PC-9 (cell line): Measurements from ENCODE around the gene BRF1. TPM values are rescaled to one million over a fixed set of nuclear protein-coding genes. Genes with fewer than 3 reads are reported as not detected.

Experiments
- BruUV-seq: library from RNA; stranded (reverse); fragments of 400-500 nt; replicated peaks from 2 replicates; lab custom pipeline; 2021; lab: Mats Ljungman, UMichigan
- CTCF ChIA-PET: fragments of 300-600 bp; sonication (Branson Sonifier 250); formaldehyde crosslinking; loops from one replicate; lab custom pipeline; 2022; ENCODE audit warnings: antibody characterized with exemption; lab: Charles Lee
- POLR2A ChIA-PET: fragments of 300-600 bp; sonication (Branson Sonifier 250); formaldehyde crosslinking; loops from one replicate; lab custom pipeline; 2022; ENCODE audit warnings: antibody characterized with exemption; ENCODE audit not compliant: unreplicated experiment; lab: Charles Lee
- DNase-seq, 2 experiments: peaks; one replicate each; pipeline versions ENCODE4 v3.0.0 to v3.0.0-alpha.2; 2015 to 2022; ENCODE audit warnings: mixed read lengths in 1 of 2
- H2AFZ ChIP-seq: fragments of 200-600 bp; sonication (generic); 2 replicates; pipeline ENCODE4 v1.8.1; 2017; ENCODE audit warnings: antibody characterized with exemption
- H3F3A ChIP-seq: fragments of 200-600 bp; sonication (generic); 2 replicates; pipeline ENCODE4 v1.8.1; 2017; ENCODE audit warnings: antibody characterized with exemption, mild to moderate bottlenecking, low read depth; ENCODE audit not compliant: insufficient read depth
- H3K27ac ChIP-seq: fragments of 200-600 bp; sonication (generic); 2 replicates; pipeline ENCODE4 v1.6.1; 2016; ENCODE audit warnings: mixed run types
- H3K27me3 ChIP-seq: fragments of 200-600 bp; sonication (generic); 2 replicates; pipeline ENCODE4 v1.6.1; 2016; ENCODE audit warnings: low read depth, mixed run types; ENCODE audit not compliant: insufficient read depth
- H3K36me3 ChIP-seq: fragments of 200-600 bp; sonication (generic); 2 replicates; pipeline ENCODE4 v1.6.1; 2016; ENCODE audit warnings: low read depth, mixed run types
- H3K4me1 ChIP-seq: fragments of 200-600 bp; sonication (generic); replicated peaks from 2 replicates; pipeline ENCODE4 v1.6.1; 2016; ENCODE audit warnings: mixed run types; ENCODE audit not compliant: insufficient read depth
- H3K4me2 ChIP-seq: fragments of 200-600 bp; sonication (generic); 2 replicates; pipeline ENCODE4 v1.6.1; 2017; ENCODE audit warnings: mixed run types
- H3K4me3 ChIP-seq: fragments of 200-600 bp; sonication (generic); 2 replicates; pipeline ENCODE4 v1.6.1; 2016; ENCODE audit warnings: mixed run types
- H3K79me2 ChIP-seq: fragments of 200-600 bp; sonication (generic); 2 replicates; pipeline ENCODE4 v1.6.1; 2017; ENCODE audit warnings: low read depth, mixed run types
- H3K9me2 ChIP-seq: fragments of 200-600 bp; sonication (generic); 2 replicates; pipeline ENCODE4 v1.8.1; 2017; ENCODE audit warnings: mild to moderate bottlenecking; ENCODE audit not compliant: insufficient read depth
- H3K9me3 ChIP-seq: fragments of 200-600 bp; sonication (generic); 2 replicates; pipeline ENCODE4 v1.8.1; 2016; ENCODE audit warnings: low read depth; ENCODE audit not compliant: insufficient read depth
- H4K20me1 ChIP-seq: fragments of 200-600 bp; sonication (generic); 2 replicates; pipeline ENCODE4 v1.8.1; 2017; ENCODE audit not compliant: insufficient read depth
- CTCF ChIP-seq: fragments of 200-600 bp; sonication (generic); conservative IDR thresholded peaks from 2 replicates; pipeline ENCODE4 v1.6.1; 2017; ENCODE audit warnings: mixed run types, antibody characterized with exemption, mild to moderate bottlenecking, moderate library complexity
- EZH2 ChIP-seq: fragments of 200-600 bp; sonication (generic); IDR thresholded peaks from 2 replicates; pipeline ENCODE4 v1.8.0; 2017; ENCODE audit warnings: antibody characterized with exemption, low read depth
- intact Hi-C: fragments of 100-400 bp; cut with micrococcal nuclease; formaldehyde crosslinking; loops from one replicate; pipeline ENCODE4 v1.10.0; 2022; ENCODE audit not compliant: unreplicated experiment
- total RNA-seq: library from RNA; stranded (reverse); gene quantifications from 2 replicates; pipeline ENCODE4 v1.2.3, GENCODE V29; 2021

The BRF1 gene
- total RNA-seq, 1 experiment from 2014 or later, result 24.8 TPM

GRCh38 chr14:105200641-105201040 is 100.2 kb downstream of the BRF1 start:
- Histone ChIP-seq H3K27me3 (peaks cover 18% of the 10 kb centered on the region; the same call in 1 of the 2 replicates), H3K9me3 (no peaks in the 10 kb centered on the region), H2AFZ (no peak overlapping the region), H3K9me2 (no peaks in the 10 kb centered on the region), H3K4me3 (no peak overlapping the region), H3K4me1 (peaks cover 31% of the 10 kb centered on the region), H3F3A (0 out of 2 replicates have a peak, but pooled peaks cover 2% of the 10 kb centered on the region), H3K36me3 (no peaks in the 10 kb centered on the region), H3K27ac (no peak overlapping the region), H3K4me2 (no peak overlapping the region), H4K20me1 (no peaks in the 10 kb centered on the region; the same call in 1 of the 2 replicates), H3K79me2 (no peaks in the 10 kb centered on the region)
- no TSS peak for BruUV-seq
- ChIA-PET POLR2A (no interaction called here), CTCF (no interaction called here)
- no peak for DNase-seq
- TF ChIP-seq EZH2 (no peak), CTCF (no peak)
- intact Hi-C loops, result loop anchor here (5.0 kb wide), 2 partner anchors 152 to 228 kb away; no protein-coding TSS in a partner anchor

DNA sequence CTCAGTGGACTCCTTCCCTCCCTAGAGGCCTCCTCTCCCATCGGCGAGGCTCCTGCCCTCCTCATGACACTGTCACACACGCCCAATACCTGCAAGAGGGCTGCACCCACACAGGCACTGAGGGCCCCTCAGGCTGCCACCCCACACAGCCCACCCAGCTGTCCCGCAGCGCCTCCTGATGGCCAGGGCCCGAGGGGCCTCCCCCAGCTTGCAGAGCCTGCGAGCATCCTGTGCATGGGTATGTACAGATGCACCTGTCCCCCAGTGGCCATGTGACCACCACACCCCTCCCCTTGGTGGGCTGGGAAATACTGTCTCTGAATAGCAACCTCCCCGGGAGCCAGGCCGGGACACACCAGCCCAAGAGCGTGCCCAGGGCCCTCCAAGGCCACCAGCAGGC is 100.7 kb downstream of the BRF1 start:
- H3K9me3 ChIP-seq, result no peaks in the 10 kb centered on the region
- H3K36me3 ChIP-seq, result no peaks in the 10 kb centered on the region
- no peak overlapping the region for H2AFZ ChIP-seq
- BruUV-seq, result no TSS peak
- no peak for TF ChIP-seq CTCF
- no peak for TF ChIP-seq EZH2
- POLR2A ChIA-PET, result no interaction called here
- H3K4me3 ChIP-seq, result no peak overlapping the region
- H3K4me1 ChIP-seq, result peaks cover 28% of the 10 kb centered on the region
- H3K9me2 ChIP-seq, result no peaks in the 10 kb centered on the region
- H4K20me1 ChIP-seq, result no peaks in the 10 kb centered on the region; the same call in 1 of the 2 replicates
- intact Hi-C loops, result loop anchor here (5.0 kb wide), 2 partner anchors 152 to 228 kb away; no protein-coding TSS in a partner anchor
- no peak for DNase-seq
- no peak overlapping the region for H3K4me2 ChIP-seq
- H3F3A ChIP-seq, result no peaks in the 10 kb centered on the region
- no peak overlapping the region for H3K27ac ChIP-seq
- no peaks in the 10 kb centered on the region for H3K79me2 ChIP-seq
- CTCF ChIA-PET, result no interaction called here
- peaks cover 19% of the 10 kb centered on the region; the same call in 1 of the 2 replicates for H3K27me3 ChIP-seq

DNA sequence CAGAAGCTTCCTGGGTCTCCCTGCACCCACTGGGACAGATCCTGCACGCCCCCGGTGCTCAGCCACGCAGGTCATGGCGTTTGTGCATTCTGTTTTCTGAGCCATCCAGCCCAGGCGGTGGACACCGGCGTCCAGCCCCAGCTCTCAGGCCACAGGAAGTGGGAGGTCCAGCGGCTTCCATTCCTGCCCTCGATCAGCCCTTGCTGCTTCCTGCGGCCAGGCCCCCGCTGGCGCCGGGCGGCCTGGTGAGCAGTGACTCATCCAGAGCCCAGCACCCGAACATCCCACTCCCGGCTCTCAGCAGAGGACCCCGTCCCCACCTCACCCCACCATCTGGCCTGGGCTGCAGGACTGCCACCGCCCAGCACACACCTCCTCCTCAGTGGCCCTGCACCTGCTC is 101.7 kb downstream of the BRF1 start:
- Histone ChIP-seq H3F3A (no peaks in the 10 kb centered on the region), H3K9me3 (no peaks in the 10 kb centered on the region), H3K4me3 (no peak overlapping the region), H3K4me1 (peaks cover 18% of the 10 kb centered on the region), H3K9me2 (no peaks in the 10 kb centered on the region), H3K27ac (no peak overlapping the region), H3K4me2 (peak overlapping the region; percentile 61), H4K20me1 (no peaks in the 10 kb centered on the region), H3K27me3 (peaks cover 19% of the 10 kb centered on the region; the same call in 1 of the 2 replicates), H3K36me3 (no peaks in the 10 kb centered on the region), H2AFZ (no peak overlapping the region), H3K79me2 (no peaks in the 10 kb centered on the region)
- intact Hi-C loops, result no loop called here
- DNase-seq, result peak in 1 of 2 experiments; percentile 43
- ChIA-PET POLR2A (no interaction called here), CTCF (no interaction called here)
- no TSS peak for BruUV-seq
- no peak for TF ChIP-seq EZH2

GRCh38 chr14:105198588-105198987 is 102.2 kb downstream of the BRF1 start:
- no peaks in the 10 kb centered on the region for H4K20me1 ChIP-seq
- BruUV-seq, result no TSS peak
- ChIA-PET CTCF (no interaction called here), POLR2A (no interaction called here)
- no peaks in the 10 kb centered on the region for H3K36me3 ChIP-seq
- peaks cover 19% of the 10 kb centered on the region; the same call in 1 of the 2 replicates for H3K27me3 ChIP-seq
- no peaks in the 10 kb centered on the region for H3F3A ChIP-seq
- H3K9me2 ChIP-seq, result no peaks in the 10 kb centered on the region
- TF ChIP-seq CTCF, result no peak
- TF ChIP-seq EZH2, result no peak
- no peak overlapping the region for H3K4me3 ChIP-seq
- H3K9me3 ChIP-seq, result no peaks in the 10 kb centered on the region
- H3K79me2 ChIP-seq, result no peaks in the 10 kb centered on the region
- DNase-seq, result no peak
- no peak overlapping the region for H2AFZ ChIP-seq
- peaks cover 14% of the 10 kb centered on the region for H3K4me1 ChIP-seq
- no peak overlapping the region for H3K27ac ChIP-seq
- intact Hi-C loops, result no loop called here
- H3K4me2 ChIP-seq, result peak overlapping the region; percentile 61
